DMS 273 treated with DMSO at 0.1 percent for 48 hours (cell line): ENCODE results near the gene SRMS.
A peak's percentile ranks its signal among the peaks of the same experiment; 100 is the strongest.

Source experiments
- DNase-seq: peaks from one replicate; lab custom pipeline; 2025; lab: John Stamatoyannopoulos, UW

Gene SRMS

GRCh38 chr20:63538204-63539091 lies 9.1 kb downstream of the SRMS start:
- DNase-seq, result no peak

GRCh38 chr20:63537525-63538203 lies 9.9 kb downstream of the SRMS start:
- DNase-seq, result peak; percentile 47

- DNase-seq, result no peak
Measured at GRCh38 chr20:63536997-63537524, 10.5 kb downstream of the SRMS start, which contains the start of gene PTK6. Gene PTK6, minus strand, starts transcription at chr20:63537376. Its CDS starts 62 bp downstream, at chr20:63537314.

GRCh38 chr20:63536241-63536977 lies 11.1 kb downstream of the SRMS start:
- peak; percentile 38 for DNase-seq

DNA sequence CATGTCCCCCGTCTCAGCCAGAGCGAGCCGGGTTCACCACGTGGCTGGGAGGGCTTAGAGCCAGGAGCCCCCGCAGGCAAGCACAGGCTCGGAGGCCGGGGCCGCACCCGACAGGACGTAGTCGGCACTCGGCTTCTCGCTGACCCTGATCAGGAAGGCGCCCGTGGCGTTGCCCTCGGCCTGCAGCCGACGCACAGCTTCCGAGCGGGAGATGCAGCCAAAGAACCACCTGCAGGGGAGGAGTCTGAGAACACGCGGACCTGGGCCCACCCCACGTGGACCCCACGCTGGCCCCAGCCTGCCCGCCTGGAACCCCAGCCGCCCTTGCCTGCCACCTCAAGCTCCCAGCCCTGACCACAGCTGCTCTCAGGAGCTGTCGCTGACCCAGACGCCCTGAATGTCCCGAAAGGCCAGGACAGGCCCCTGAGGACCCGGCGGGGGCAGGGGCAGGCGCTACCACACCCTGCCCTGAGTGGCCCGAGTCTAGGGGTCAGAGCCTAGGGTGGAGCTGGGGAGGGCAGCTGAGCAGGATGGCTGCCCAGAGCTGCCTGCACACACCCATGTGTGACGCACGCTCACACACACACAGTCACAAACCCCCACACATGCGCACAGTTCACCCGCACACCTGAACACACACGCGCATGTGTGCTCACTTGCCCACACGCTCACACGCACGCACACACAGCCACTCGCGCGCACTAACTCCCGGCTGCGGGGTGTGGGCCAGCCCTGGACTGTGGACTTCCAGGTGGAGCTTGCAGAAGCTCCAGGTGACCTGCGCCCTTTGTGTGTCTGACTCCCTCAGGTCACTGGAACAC lies 12.5 kb downstream of the SRMS start:
- DNase-seq, result no peak

DNA sequence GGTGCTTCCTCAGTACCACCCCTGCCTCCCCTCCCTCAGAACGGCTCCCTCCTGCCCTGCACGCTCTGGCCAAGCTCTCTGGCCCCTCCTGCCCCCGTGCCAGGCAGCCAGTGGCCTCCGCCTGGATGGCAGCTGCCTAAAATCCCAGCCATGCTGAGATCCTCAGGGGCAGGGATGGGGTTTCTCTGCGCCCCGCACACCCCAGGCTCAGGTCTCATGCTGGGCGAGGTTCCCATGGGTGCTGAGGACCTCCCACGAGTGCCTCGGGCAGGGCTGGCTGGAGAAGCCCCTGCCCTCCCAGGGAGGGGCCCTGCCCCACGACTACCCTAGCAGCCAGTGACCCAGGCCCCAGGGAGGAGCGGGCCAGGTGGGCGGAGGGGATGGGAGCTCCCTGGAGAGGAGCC lies 13.1 kb downstream of the SRMS start:
- DNase-seq, result no peak

DNA sequence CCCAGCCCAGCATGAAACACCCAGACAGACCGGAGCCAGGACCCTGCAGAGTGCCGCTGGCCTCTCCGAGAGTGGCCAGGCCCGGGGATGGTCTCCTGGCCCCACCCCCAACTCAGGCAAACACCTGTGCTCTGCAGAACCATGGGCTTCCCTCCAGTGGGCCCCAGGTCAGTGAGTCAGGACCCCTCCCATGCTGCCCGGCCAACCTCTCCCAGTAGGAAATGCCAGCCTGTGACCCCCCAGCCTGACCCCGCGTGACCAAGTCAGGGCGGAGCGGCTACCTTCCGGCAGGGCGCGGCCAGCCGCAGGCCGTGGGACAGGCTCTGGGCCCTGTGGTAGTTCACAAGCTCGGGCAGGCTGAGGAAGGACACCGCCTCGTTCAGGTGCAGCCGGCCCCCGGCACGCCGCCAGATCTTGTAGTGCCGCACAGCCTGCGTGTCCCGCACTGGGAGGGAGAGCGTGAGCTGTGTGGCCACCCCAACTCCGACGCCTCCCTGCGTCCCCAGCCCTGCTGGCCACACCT lies 13.6 kb downstream of the SRMS start:
- no peak for DNase-seq

GRCh38 chr20:63533388-63533787 lies 14.2 kb downstream of the SRMS start:
- no peak for DNase-seq

- DNase-seq, result no peak
Measured at GRCh38 chr20:63532449-63532971, 15.0 kb downstream of the SRMS start.

- DNase-seq, result no peak
Measured at GRCh38 chr20:63531686-63532448, 15.7 kb downstream of the SRMS start.

- DNase-seq, result no peak
Measured at GRCh38 chr20:63530788-63531160, 16.8 kb downstream of the SRMS start.

DNA sequence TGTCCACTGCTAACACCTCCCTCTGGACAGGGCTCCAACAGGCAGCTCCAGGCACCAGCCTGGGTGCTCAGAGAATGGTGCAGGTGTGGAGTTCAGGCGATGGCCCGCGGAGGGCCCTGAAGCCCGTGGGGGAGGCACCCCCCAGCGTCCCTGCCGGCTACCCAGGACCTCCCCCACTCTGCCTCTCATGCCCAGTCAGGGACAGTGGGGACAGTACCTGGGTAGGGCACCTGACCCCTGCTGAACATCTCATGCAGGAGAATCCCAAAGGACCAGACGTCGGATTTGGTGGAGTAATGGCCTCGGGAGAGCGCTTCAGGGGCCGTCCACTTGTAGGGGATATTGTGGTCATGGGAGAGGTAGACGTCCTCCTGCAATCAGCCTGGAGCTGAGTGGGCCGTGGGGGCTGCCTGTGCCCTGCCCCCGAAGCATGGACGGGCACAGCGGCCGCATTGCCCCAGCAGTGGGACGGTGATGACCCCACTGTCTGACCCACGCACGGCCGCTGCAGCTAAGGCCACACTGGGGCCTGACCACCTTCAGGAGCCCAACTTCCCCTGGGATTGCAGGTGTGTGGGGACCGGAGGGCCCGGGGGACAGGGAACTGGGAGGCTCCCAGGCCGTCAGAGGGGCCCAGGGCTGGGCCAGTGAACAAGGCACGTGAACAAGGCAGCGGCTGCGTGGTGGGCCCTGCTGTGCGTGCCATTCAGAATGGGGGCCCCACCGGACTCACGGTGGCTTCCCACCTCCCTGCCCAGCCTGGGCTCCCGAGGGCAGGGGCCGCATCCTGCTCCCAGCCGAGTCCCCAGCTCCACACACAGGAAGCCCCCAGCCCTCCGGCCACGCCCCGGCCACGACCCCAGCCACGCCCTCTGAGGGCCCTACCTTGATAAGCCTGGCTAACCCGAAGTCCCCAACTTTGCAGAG lies 17.4 kb downstream of the SRMS start:
- DNase-seq, result no peak

- DNase-seq, result no peak
Measured at GRCh38 chr20:63529180-63529860, 18.2 kb downstream of the SRMS start.

- no peak for DNase-seq
Measured at GRCh38 chr20:63527184-63527583, 20.4 kb downstream of the SRMS start.

- no peak for DNase-seq
Measured at GRCh38 chr20:63525971-63526370, 21.6 kb downstream of the SRMS start.

- DNase-seq, result no peak
Measured at GRCh38 chr20:63525185-63525584, 22.4 kb downstream of the SRMS start.

DNA sequence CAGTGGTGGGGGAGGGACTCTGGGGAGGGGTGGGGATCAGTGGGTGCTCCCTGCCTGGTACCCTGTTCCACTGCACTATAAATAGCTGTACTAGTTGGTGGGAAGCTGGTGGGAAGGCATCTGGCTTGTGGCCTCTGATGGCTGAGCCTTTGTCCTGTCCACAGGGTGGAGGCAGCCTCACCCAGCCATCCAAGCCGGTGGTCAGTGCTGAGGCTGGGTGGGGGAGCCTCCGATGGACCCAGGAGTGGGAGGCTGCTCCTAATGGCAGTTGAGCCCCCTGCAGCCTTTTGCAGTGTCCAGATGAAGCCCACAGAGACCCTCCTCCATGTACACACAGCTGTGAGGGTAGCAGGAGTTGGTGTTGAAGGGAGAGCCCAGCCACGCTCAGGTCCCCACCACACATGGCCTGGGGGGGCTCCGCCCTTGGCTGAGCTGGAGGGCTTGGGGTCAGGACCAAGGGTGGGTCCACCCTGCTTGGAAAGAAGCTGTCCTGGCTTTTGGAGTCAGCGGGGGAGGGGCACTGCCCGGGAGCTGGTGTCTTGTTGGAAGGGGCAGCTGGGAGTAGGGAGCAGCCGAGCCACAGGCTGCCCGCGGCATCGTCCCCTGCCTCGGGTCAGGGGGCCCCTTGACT lies 24.5 kb downstream of the SRMS start:
- DNase-seq, result no peak
